ENCODE measurements around the gene MORF4L1.

The MORF4L1 gene

GRCh38 chr15:78923015-78923414, 50.3 kb downstream of the MORF4L1 start:
- no peaks in the 10 kb centered on the region for H3K4me1 ChIP-seq (ENCODE audit: low read length)
- H3K36me3 ChIP-seq (replicated peaks; ENCODE audit: insufficient read depth, low read length) = no peaks in the 10 kb centered on the region
- no peaks in the 10 kb centered on the region for H3K9me3 ChIP-seq (replicated peaks; ENCODE audit: insufficient read depth, low read length)
- no peaks in the 10 kb centered on the region for H3K9me2 ChIP-seq (replicated peaks; ENCODE audit: insufficient read depth, low read length)
- H3K9ac ChIP-seq (ENCODE audit: low read length) = no peak overlapping the region
- H3K27ac ChIP-seq (ENCODE audit: low read length) = no peak overlapping the region
- no peaks in the 10 kb centered on the region for H3K27me3 ChIP-seq (replicated peaks; ENCODE audit: insufficient read depth, low read length)
- H3K4me3 ChIP-seq (ENCODE audit: low read length) = no peak overlapping the region
- H3K4me2 ChIP-seq (ENCODE audit: low read depth, low read length) = no peak overlapping the region
- no peak for DNase-seq
- H3K79me2 ChIP-seq (ENCODE audit: low read length) = no peaks in the 10 kb centered on the region
- TF ChIP-seq EZH2phosphoT487 (IDR thresholded peaks at IDR 0.05; ENCODE audit: low read length) (no peak), EZH2 (optimal IDR thresholded peaks at IDR 0.05; ENCODE audit: low read depth, low read length) (no peak), CTCF (IDR thresholded peaks at IDR 0.05; ENCODE audit: low read length) (no peak)
- no peaks in the 10 kb centered on the region for H4K20me1 ChIP-seq (ENCODE audit: insufficient read depth, low read length)
- no peaks in the 10 kb centered on the region for H3F3A ChIP-seq (ENCODE audit: insufficient read depth, low read length)
- no peak overlapping the region for H2AFZ ChIP-seq (ENCODE audit: low read length)

GRCh38 chr15:78923480-78924360, 51.0 kb downstream of the MORF4L1 start:
- TF ChIP-seq EZH2phosphoT487 (IDR thresholded peaks at IDR 0.05; ENCODE audit: low read length) (no peak), CTCF (IDR thresholded peaks at IDR 0.05; ENCODE audit: low read length) (no peak), EZH2 (optimal IDR thresholded peaks at IDR 0.05; ENCODE audit: low read depth, low read length) (no peak)
- Histone ChIP-seq H3K27ac (ENCODE audit: low read length) (no peak overlapping the region), H3K36me3 (replicated peaks; ENCODE audit: insufficient read depth, low read length) (no peaks in the 10 kb centered on the region), H3K9me2 (replicated peaks; ENCODE audit: insufficient read depth, low read length) (no peaks in the 10 kb centered on the region), H2AFZ (ENCODE audit: low read length) (no peak overlapping the region), H3K4me1 (ENCODE audit: low read length) (no peaks in the 10 kb centered on the region), H3K9ac (ENCODE audit: low read length) (no peak overlapping the region), H3K79me2 (ENCODE audit: low read length) (no peaks in the 10 kb centered on the region), H3K4me3 (ENCODE audit: low read length) (no peak overlapping the region), H4K20me1 (ENCODE audit: insufficient read depth, low read length) (no peaks in the 10 kb centered on the region), H3K4me2 (ENCODE audit: low read depth, low read length) (no peak overlapping the region), H3K9me3 (replicated peaks; ENCODE audit: insufficient read depth, low read length) (no peaks in the 10 kb centered on the region), H3K27me3 (replicated peaks; ENCODE audit: insufficient read depth, low read length) (no peaks in the 10 kb centered on the region), H3F3A (ENCODE audit: insufficient read depth, low read length) (no peaks in the 10 kb centered on the region)
- no peak for DNase-seq

- Histone ChIP-seq H3K79me2 (ENCODE audit: low read length) (no peaks in the 10 kb centered on the region), H3K27ac (ENCODE audit: low read length) (no peak overlapping the region), H3K9me2 (replicated peaks; ENCODE audit: insufficient read depth, low read length) (no peaks in the 10 kb centered on the region), H3K9ac (ENCODE audit: low read length) (no peak overlapping the region), H3F3A (ENCODE audit: insufficient read depth, low read length) (no peaks in the 10 kb centered on the region), H3K27me3 (replicated peaks; ENCODE audit: insufficient read depth, low read length) (no peaks in the 10 kb centered on the region), H3K4me1 (ENCODE audit: low read length) (no peaks in the 10 kb centered on the region), H3K4me2 (ENCODE audit: low read depth, low read length) (no peak overlapping the region), H4K20me1 (ENCODE audit: insufficient read depth, low read length) (no peaks in the 10 kb centered on the region), H2AFZ (ENCODE audit: low read length) (no peak overlapping the region), H3K4me3 (ENCODE audit: low read length) (no peak overlapping the region), H3K9me3 (replicated peaks; ENCODE audit: insufficient read depth, low read length) (no peaks in the 10 kb centered on the region), H3K36me3 (replicated peaks; ENCODE audit: insufficient read depth, low read length) (no peaks in the 10 kb centered on the region)
- DNase-seq = no peak
- TF ChIP-seq CTCF (IDR thresholded peaks at IDR 0.05; ENCODE audit: low read length) = no peak
Measured at GRCh38 chr15:78925076-78925624, 52.5 kb downstream of the MORF4L1 start.
